ENCODE data around the gene ZPBP2.

The ZPBP2 gene

GRCh38 chr17:39867880-39868553, at the start of gene ZPBP2:
ZPBP2 (plus strand) TSS chr17:39868202; CDS start chr17:39868355, 153 bp downstream.
- H3F3A ChIP-seq (ENCODE audit: insufficient read depth, low read length) = peaks cover 11% of the 10 kb centered on the region
- H3K36me3 ChIP-seq (ENCODE audit: insufficient read depth, low read length) = peaks cover 8% of the 10 kb centered on the region; the same call in 1 of the 2 replicates
- no peaks in the 10 kb centered on the region for H3K9me3 ChIP-seq (ENCODE audit: low read length)
- peaks cover 18% of the 10 kb centered on the region for H3K79me2 ChIP-seq (ENCODE audit: insufficient read depth, low read length)
- peak within 1 kb of the TSS; percentile 98 for H3K9ac ChIP-seq (ENCODE audit: low read length)
- peak within 1 kb of the TSS; percentile 23 for H3K4me3 ChIP-seq (ENCODE audit: low read depth, low read length, poor library complexity, severe bottlenecking)
- H3K4me2 ChIP-seq (ENCODE audit: low read length) = peak within 1 kb of the TSS; percentile 99
- peak within 1 kb of the TSS; percentile 64 for H2AFZ ChIP-seq (ENCODE audit: low read length)
- no peak for TF ChIP-seq CTCF (IDR thresholded peaks at IDR 0.05; ENCODE audit: low read length)
- TF ChIP-seq EZH2 (IDR thresholded peaks at IDR 0.05; ENCODE audit: borderline replicate concordance, low read length) = no peak
- no peaks in the 10 kb centered on the region for H3K27me3 ChIP-seq (ENCODE audit: insufficient read depth, low read length)
- no peaks in the 10 kb centered on the region for H3K9me2 ChIP-seq (ENCODE audit: low read depth, low read length)
- peak within 1 kb of the TSS; percentile 99 for H3K27ac ChIP-seq (ENCODE audit: low read depth, low read length, poor library complexity, severe bottlenecking)
- peaks cover 68% of the 10 kb centered on the region for H3K4me1 ChIP-seq (ENCODE audit: insufficient read depth, low read length, severe bottlenecking)
- no peaks in the 10 kb centered on the region for H4K20me1 ChIP-seq (ENCODE audit: insufficient read depth, low read length)

- Histone ChIP-seq H3K9ac (ENCODE audit: low read length) (no peak overlapping the region), H3K4me2 (ENCODE audit: low read length) (no peak overlapping the region; the same call in 1 of the 2 replicates), H2AFZ (ENCODE audit: low read length) (no peak overlapping the region), H3K4me3 (ENCODE audit: low read depth, low read length, poor library complexity, severe bottlenecking) (no peak overlapping the region), H3K79me2 (ENCODE audit: insufficient read depth, low read length) (peaks cover 6% of the 10 kb centered on the region), H3K4me1 (ENCODE audit: insufficient read depth, low read length, severe bottlenecking) (peaks cover 56% of the 10 kb centered on the region), H3K27me3 (ENCODE audit: insufficient read depth, low read length) (no peaks in the 10 kb centered on the region), H4K20me1 (ENCODE audit: insufficient read depth, low read length) (no peaks in the 10 kb centered on the region), H3K9me3 (ENCODE audit: low read length) (peaks cover 4% of the 10 kb centered on the region; the same call in 1 of the 2 replicates), H3F3A (ENCODE audit: insufficient read depth, low read length) (no peaks in the 10 kb centered on the region), H3K36me3 (ENCODE audit: insufficient read depth, low read length) (peaks cover 100% of the 10 kb centered on the region), H3K9me2 (ENCODE audit: low read depth, low read length) (no peaks in the 10 kb centered on the region), H3K27ac (ENCODE audit: low read depth, low read length, poor library complexity, severe bottlenecking) (peak overlapping the region; percentile 67)
- TF ChIP-seq CTCF (IDR thresholded peaks at IDR 0.05; ENCODE audit: low read length) (no peak), EZH2 (IDR thresholded peaks at IDR 0.05; ENCODE audit: borderline replicate concordance, low read length) (no peak)
Observed at GRCh38 chr17:39818358-39819000, 49.5 kb upstream of the ZPBP2 start.

- H3K27me3 ChIP-seq (ENCODE audit: insufficient read depth, low read length) = no peaks in the 10 kb centered on the region
- H4K20me1 ChIP-seq (ENCODE audit: insufficient read depth, low read length) = no peaks in the 10 kb centered on the region
- peaks cover 100% of the 10 kb centered on the region for H3K36me3 ChIP-seq (ENCODE audit: insufficient read depth, low read length)
- H3K9me2 ChIP-seq (ENCODE audit: low read depth, low read length) = no peaks in the 10 kb centered on the region
- no peak overlapping the region for H3K9ac ChIP-seq (ENCODE audit: low read length)
- TF ChIP-seq EZH2 (IDR thresholded peaks at IDR 0.05; ENCODE audit: borderline replicate concordance, low read length) (no peak), CTCF (IDR thresholded peaks at IDR 0.05; ENCODE audit: low read length) (no peak)
- peaks cover 20% of the 10 kb centered on the region for H3K9me3 ChIP-seq (ENCODE audit: low read length)
- H3K27ac ChIP-seq (ENCODE audit: low read depth, low read length, poor library complexity, severe bottlenecking) = peak overlapping the region; percentile 67
- H3K4me1 ChIP-seq (ENCODE audit: insufficient read depth, low read length, severe bottlenecking) = peaks cover 43% of the 10 kb centered on the region
- no peak overlapping the region for H3K4me3 ChIP-seq (ENCODE audit: low read depth, low read length, poor library complexity, severe bottlenecking)
- no peak overlapping the region for H2AFZ ChIP-seq (ENCODE audit: low read length)
- peaks cover 6% of the 10 kb centered on the region for H3K79me2 ChIP-seq (ENCODE audit: insufficient read depth, low read length)
- H3F3A ChIP-seq (ENCODE audit: insufficient read depth, low read length) = no peaks in the 10 kb centered on the region
- H3K4me2 ChIP-seq (ENCODE audit: low read length) = no peak overlapping the region
Observed at GRCh38 chr17:39820541-39820940, 47.5 kb upstream of the ZPBP2 start.

Measured in OCI-LY1 (cell line).